GM12878 (cell line): Measurements from ENCODE around the gene AGO4. TPM values are rescaled to one million over a fixed set of nuclear protein-coding genes. Genes with fewer than 3 reads are reported as not detected.

Experiments
- ATAC-seq: fragments of 200-7000 bp; cut with Tn5 transposase; 3 replicates; pipeline ENCODE4 v1.9.1; 2020; ENCODE audit warnings: mild to moderate bottlenecking, moderate library complexity
- BruUV-seq: library from RNA; stranded (reverse); fragments of 400-500 nt; replicated peaks from 2 replicates; lab custom pipeline; 2021; lab: Mats Ljungman, UMichigan
- CTCF ChIA-PET: fragments of 300-600 bp; sonication (Branson Sonifier 250); formaldehyde crosslinking; extraction: SDS; loops from one replicate; lab custom pipeline; 2021; ENCODE audit warnings: inconsistent platforms; lab: Yijun Ruan, JAX
- POLR2A ChIA-PET: fragments of 350-600 bp; formaldehyde crosslinking; extraction: SDS; loops from one replicate; lab custom pipeline; 2021; ENCODE audit warnings: inconsistent platforms; lab: Charles Lee
- RAD21 ChIA-PET: fragments of 300-600 bp; sonication (Branson Sonifier 250); formaldehyde crosslinking; loops from one replicate; lab custom pipeline; 2023; ENCODE audit warnings: antibody characterized with exemption; ENCODE audit not compliant: unreplicated experiment; lab: Charles Lee
- SMC1A ChIA-PET: fragments of 300-600 bp; sonication (Branson Sonifier 250); formaldehyde crosslinking; loops from one replicate; lab custom pipeline; 2023; ENCODE audit not compliant: unreplicated experiment, uncharacterized antibody; lab: Charles Lee
- DNase-seq: peaks from one replicate; pipeline ENCODE4 v3.0.0-alpha.2; 2011; ENCODE audit warnings: low read depth, low spot score
- FAIRE-seq: peaks from 3 replicates; lab custom pipeline; 2011; peaks lifted over from hg19 to GRCh38; lab: Jason Lieb, UNC
- H2AFZ ChIP-seq: 2 replicates; pipeline ENCODE4 v1.6.0; 2011; ENCODE audit warnings: low read depth, low read length, control low read depth; ENCODE audit not compliant: control insufficient read depth
- H3K27ac ChIP-seq: 2 replicates; pipeline ENCODE4 v1.5.1; 2011; ENCODE audit warnings: control low read depth; ENCODE audit not compliant: control insufficient read depth, insufficient read depth
- H3K27me3 ChIP-seq, 2 experiments: replicated peaks in 1 of 2; 2 replicates each; pipeline versions ENCODE4 v1.6.0 to v1.6.1; 2011; ENCODE audit warnings: low read length in 1 of 2; ENCODE audit not compliant: control insufficient read depth in 2 of 2, insufficient read depth in 2 of 2
- H3K36me3 ChIP-seq, 2 experiments: 2 replicates each; pipeline ENCODE4 v1.5.1; 2011; ENCODE audit warnings: low read length in 1 of 2; ENCODE audit not compliant: control insufficient read depth in 2 of 2, insufficient read depth in 2 of 2
- H3K4me1 ChIP-seq: 2 replicates; pipeline ENCODE4 v1.6.1; 2011; ENCODE audit warnings: mild to moderate bottlenecking, low read length, moderate library complexity, mixed read lengths; ENCODE audit not compliant: control insufficient read depth, insufficient read depth
- H3K4me2 ChIP-seq: 2 replicates; pipeline ENCODE4 v1.6.0; 2011; ENCODE audit warnings: control low read depth; ENCODE audit not compliant: control insufficient read depth, insufficient read depth
- H3K4me3 ChIP-seq: fragments of 200-600 bp; sonication (generic); 2 replicates; pipeline ENCODE4 v1.5.1; 2016
- H3K79me2 ChIP-seq: 2 replicates; pipeline ENCODE4 v1.6.0; 2011; ENCODE audit warnings: low read length; ENCODE audit not compliant: control insufficient read depth, insufficient read depth
- H3K9ac ChIP-seq: 2 replicates; pipeline ENCODE4 v1.8.0; 2011; ENCODE audit warnings: low read length, control low read depth, mixed read lengths; ENCODE audit not compliant: control insufficient read depth, insufficient read depth
- H3K9me3 ChIP-seq: replicated peaks from 3 replicates; pipeline ENCODE4 v1.5.1; 2011; ENCODE audit warnings: mild to moderate bottlenecking, low read length; ENCODE audit not compliant: control insufficient read depth, insufficient read depth
- H4K20me1 ChIP-seq: 2 replicates; pipeline ENCODE4 v1.6.0; 2011; ENCODE audit not compliant: control insufficient read depth, insufficient read depth
- ATF3 ChIP-seq: IDR thresholded peaks from 2 replicates; pipeline ENCODE4 v1.6.1; 2011; ENCODE audit warnings: low read depth, mild to moderate bottlenecking, low read length, moderate library complexity, borderline replicate concordance; ENCODE audit errors: extremely low read depth
- ELK1 ChIP-seq: IDR thresholded peaks from 2 replicates; pipeline ENCODE4 v1.6.1; 2012; ENCODE audit warnings: low read depth, low read length, improper control_type of control experiment
- FOXK2 ChIP-seq: fragments of 450-650 bp; IDR thresholded peaks from 2 replicates; pipeline ENCODE4 v1.6.1; 2017; ENCODE audit warnings: mild to moderate bottlenecking, moderate library complexity
- HSF1 ChIP-seq: fragments of 150-350 bp; IDR thresholded peaks from 2 replicates; pipeline ENCODE4 v1.6.1; 2014; ENCODE audit warnings: mild to moderate bottlenecking, low read depth, low read length
- IRF3 ChIP-seq: fragments of 450-650 bp; IDR thresholded peaks from 2 replicates; pipeline ENCODE4 v1.6.1; 2014; ENCODE audit warnings: mild to moderate bottlenecking
- NBN ChIP-seq: fragments of 450-650 bp; IDR thresholded peaks from 2 replicates; pipeline ENCODE4 v1.6.1; 2016
- RCOR1 ChIP-seq: conservative IDR thresholded peaks from 2 replicates; pipeline ENCODE4 v1.6.1; 2012; ENCODE audit warnings: low read depth, low read length, improper control_type of control experiment
- RELA ChIP-seq: fragments of 450-650 bp; IDR thresholded peaks from 2 replicates; pipeline ENCODE4 v1.8.0; 2014; ENCODE audit warnings: borderline replicate concordance; ENCODE audit not compliant: partially characterized antibody
- SIX5 ChIP-seq: IDR thresholded peaks from 2 replicates; pipeline ENCODE4 v1.6.1; 2011; ENCODE audit warnings: mild to moderate bottlenecking, low read depth, low read length, moderate library complexity; ENCODE audit not compliant: severe bottlenecking
- SMAD1 ChIP-seq: fragments of 450-650 bp; IDR thresholded peaks from 2 replicates; pipeline ENCODE4 v1.6.1; 2018; ENCODE audit warnings: mild to moderate bottlenecking, low read depth; ENCODE audit not compliant: partially characterized antibody
- SP1 ChIP-seq: IDR thresholded peaks from one replicate; pipeline ENCODE4 v1.6.1; 2011; ENCODE audit warnings: low read depth, low read length
- SREBF1 ChIP-seq: IDR thresholded peaks from 2 replicates; pipeline ENCODE4 v1.6.1; 2012; ENCODE audit warnings: mild to moderate bottlenecking, low read length
- SRF ChIP-seq, 2 experiments: IDR thresholded peaks; 2 replicates each; pipeline ENCODE4 v1.6.1; 2011; ENCODE audit warnings: low read depth in 2 of 2, low read length in 2 of 2, mild to moderate bottlenecking in 1 of 2, moderate library complexity in 1 of 2
- STAT1 ChIP-seq: fragments of 450-650 bp; conservative IDR thresholded peaks from 2 replicates; pipeline ENCODE4 v1.6.1; 2014; ENCODE audit warnings: antibody characterized with exemption, mild to moderate bottlenecking
- ZBTB40 ChIP-seq: fragments of 450-650 bp; IDR thresholded peaks from 2 replicates; pipeline ENCODE4 v1.6.1; 2016; ENCODE audit warnings: mild to moderate bottlenecking, moderate library complexity, borderline replicate concordance
- ZNF384 ChIP-seq: IDR thresholded peaks from 2 replicates; pipeline ENCODE4 v1.6.1; 2012; ENCODE audit warnings: low read depth, mild to moderate bottlenecking, low read length, improper control_type of control experiment, borderline replicate concordance
- WGBS: methylation state at CpG from one replicate; pipeline ENCODE4 v1.1.6; 2016; ENCODE audit warnings: low lambda C conversion rate; ENCODE audit not compliant: insufficient replicate concordance, insufficient coverage; ENCODE audit errors: missing lambda C conversion rate; 5-methylcytosine and 5-hydroxymethylcytosine counted together
- in situ Hi-C: fragments of 300-500 bp; cut with MboI; formaldehyde crosslinking; loops from 9 replicates; pipeline ENCODE4 v1.14.3; 2018; ENCODE audit warnings: mixed read lengths
- intact Hi-C: fragments of 100-400 bp; cut with micrococcal nuclease; formaldehyde crosslinking; loops from one replicate; pipeline ENCODE4 v1.14.2; 2022; ENCODE audit not compliant: unreplicated experiment
- polyA plus RNA-seq, 11 experiments: library from polyadenylated mRNA; depleted of rRNA in 4 of 11; unstranded in 6 of 11; stranded (reverse) in 5 of 11; fragments of >200 nt; fragmentation: Nextera tagmentation in 4 of 11; fragmentation: Illumina TruSeq in 1 of 11; extraction: Ambion mirVana in 4 of 11; extraction: Trizol in 1 of 11; gene quantifications; 1 replicate in 1 of 11; 2 replicates in 10 of 11; pipeline versions ENCODE4 v1.2.1 to v1.2.3, GENCODE V29; 2011 to 2016; ENCODE audit warnings: inconsistent platforms in 2 of 11, missing spikeins in 2 of 11, low read depth in 1 of 11
- total RNA-seq, 4 experiments: library from RNA; depleted of rRNA in 3 of 4; stranded (reverse); fragments of >200 nt in 3 of 4; fragmentation: Illumina TruSeq in 1 of 4; extraction: Trizol in 1 of 4; gene quantifications; 2 replicates each; pipeline versions ENCODE4 v1.2.1 to v1.2.3, GENCODE V29; 2013 to 2021

AGO4 gene
- total and polyA plus RNA-seq, 10 of the 15 experiments (the other 5 are each of a cell fraction or from before 2014, with no cell fraction given), result 1.2 to 7.9 (median 3.2) TPM

GRCh38 chr1:35810096-35810881 lies 2.5 kb downstream of the AGO4 start:
- Histone ChIP-seq H3K4me2 (no peak overlapping the region), H3K4me3 (no peak overlapping the region), H3K9ac (no peak overlapping the region), H3K27ac (no peak overlapping the region), H3K36me3 (no peaks in the 10 kb centered on the region), H4K20me1 (no peaks in the 10 kb centered on the region), H3K79me2 (no peaks in the 10 kb centered on the region), H3K27me3 (no peaks in the 10 kb centered on the region), H2AFZ (no peak overlapping the region), H3K9me3 (no peaks in the 10 kb centered on the region), H3K4me1 (peaks cover 6% of the 10 kb centered on the region)
- ChIA-PET CTCF (interaction anchor here (1.5 kb wide), 1 partner anchor 38 kb away, joined by 3 read pairs; no protein-coding TSS in a partner anchor), SMC1A (interaction anchor here (0.8 to 1.6 kb wide), 3 partner anchors 9 to 254 kb away, joined by 3 to 5 read pairs (median 4); no protein-coding TSS in a partner anchor), POLR2A (no interaction called here), RAD21 (no interaction called here)
- 48% methylated on average over 2 of the region's 2 CpGs for WGBS
- no peak for DNase-seq
- intact Hi-C loops (no loop called here), in situ Hi-C loops (no loop called here)
- BruUV-seq, result TSS peak; percentile 65
- FAIRE-seq, result no peak
- no peak for ATAC-seq
- TF ChIP-seq SIX5 (no peak), STAT1 (no peak), ZNF384 (no peak), NBN (no peak), ZBTB40 (no peak), IRF3 (no peak), SMAD1 (no peak), RCOR1 (no peak), SP1 (no peak), RELA (no peak), ELK1 (no peak), SRF (IDR thresholded peaks at IDR 0.05; ENCODE audit: low read depth in 2 of 2, low read length in 2 of 2) (no peak), SREBF1 (no peak), FOXK2 (no peak), HSF1 (no peak), ATF3 (no peak)
